ENCODE measurements around the gene GREM2. TPM values are rescaled to one million over a fixed set of nuclear protein-coding genes. Genes with fewer than 3 reads are reported as not detected.

Gene GREM2
- total RNA-seq, 1 experiment from 2014 or later = not detected

GRCh38 chr1:240652961-240653409, 41.0 kb upstream of the GREM2 start:
- Mint-ChIP-seq H3K27me3 (ENCODE audit: low read depth) (no peaks in the 10 kb centered on the region), H3K27ac (no peak overlapping the region), H3K4me3 (no peak overlapping the region), H3K9me3 (no peaks in the 10 kb centered on the region), H3K36me3 (ENCODE audit: insufficient read depth in 1 of 3, low read depth in 3 of 3) (no peaks in the 10 kb centered on the region; a peak in 1 of 7 replicates), H3K4me1 (no peaks in the 10 kb centered on the region)
- H3K18ac ChIP-seq (ENCODE audit: insufficient read length, low read depth, low read length) = no peak overlapping the region
- H3K27ac ChIP-seq (ENCODE audit: insufficient read length, low read depth, low read length) = no peak overlapping the region
- no peak overlapping the region for H4K5ac ChIP-seq (ENCODE audit: insufficient read length, low read depth, low read length)
- no peaks in the 10 kb centered on the region for H3K4me1 ChIP-seq (ENCODE audit: insufficient read depth, low read length)
- H3K23ac ChIP-seq (ENCODE audit: insufficient read length, low read depth, low read length) = no peak overlapping the region
- no peak overlapping the region for H2AK5ac ChIP-seq (ENCODE audit: insufficient read length, low read length)
- no peaks in the 10 kb centered on the region for H3K79me2 ChIP-seq (ENCODE audit: insufficient read depth, low read length)
- H4K91ac ChIP-seq (ENCODE audit: insufficient read length, low read depth, low read length) = no peak overlapping the region
- no peak for DNase-seq
- H3K14ac ChIP-seq (ENCODE audit: insufficient read depth, low read length) = no peak overlapping the region
- H3K79me1 ChIP-seq (ENCODE audit: insufficient read depth, low read depth, low read length, poor library complexity, severe bottlenecking) = no peaks in the 10 kb centered on the region
- H2AFZ ChIP-seq (ENCODE audit: low read length) = no peak overlapping the region
- no peak overlapping the region for H2BK5ac ChIP-seq (ENCODE audit: insufficient read length, low read length)
- no peak overlapping the region for H3K9ac ChIP-seq (ENCODE audit: extremely low read depth, insufficient read length, low read length)
- H3K27me3 ChIP-seq (ENCODE audit: insufficient read depth, low read length) = no peaks in the 10 kb centered on the region; the same call in 1 of the 2 replicates
- no peak overlapping the region for H4K8ac ChIP-seq (replicated peaks; ENCODE audit: insufficient read length, low read depth, low read length)
- no peak overlapping the region for H2BK120ac ChIP-seq (ENCODE audit: low read depth, low read length, poor library complexity, severe bottlenecking)
- H3K4ac ChIP-seq (ENCODE audit: low read depth, low read length) = no peak overlapping the region
- H3K4me2 ChIP-seq (ENCODE audit: insufficient read depth, insufficient read length, low read length) = no peak overlapping the region
- H2BK12ac ChIP-seq (ENCODE audit: insufficient read length, low read depth, low read length) = no peak overlapping the region
- H3K56ac ChIP-seq (ENCODE audit: insufficient read length, low read depth, low read length) = no peak overlapping the region
- no peaks in the 10 kb centered on the region for H3K9me3 ChIP-seq (ENCODE audit: control insufficient read depth, low read depth, low read length)
- H2BK20ac ChIP-seq (ENCODE audit: low read depth, low read length, poor library complexity, severe bottlenecking) = no peak overlapping the region
- no peaks in the 10 kb centered on the region for H4K20me1 ChIP-seq (ENCODE audit: control insufficient read depth, insufficient read depth, insufficient read length)
- no peak for TF ChIP-seq CTCF (conservative IDR thresholded peaks at IDR 0.05)
- no peaks in the 10 kb centered on the region for H3K23me2 ChIP-seq (ENCODE audit: insufficient read length, low read depth, low read length, poor library complexity, severe bottlenecking)
- no peak overlapping the region for H2BK15ac ChIP-seq (ENCODE audit: low read depth, low read length)
- H3T11ph ChIP-seq (ENCODE audit: low read length) = no peak overlapping the region
- WGBS (ENCODE audit: extremely low coverage, insufficient read length, low lambda C conversion rate) = no CpG with 5 or more reads among the region's 3 CpGs
